ENCODE data around the gene RGPD8. TPM values are rescaled to one million over a fixed set of nuclear protein-coding genes. Genes with fewer than 3 reads are reported as not detected.

Gene RGPD8
- total RNA-seq, 2 donors from 2014 or later = 30.3 to 53.3 TPM

DNA sequence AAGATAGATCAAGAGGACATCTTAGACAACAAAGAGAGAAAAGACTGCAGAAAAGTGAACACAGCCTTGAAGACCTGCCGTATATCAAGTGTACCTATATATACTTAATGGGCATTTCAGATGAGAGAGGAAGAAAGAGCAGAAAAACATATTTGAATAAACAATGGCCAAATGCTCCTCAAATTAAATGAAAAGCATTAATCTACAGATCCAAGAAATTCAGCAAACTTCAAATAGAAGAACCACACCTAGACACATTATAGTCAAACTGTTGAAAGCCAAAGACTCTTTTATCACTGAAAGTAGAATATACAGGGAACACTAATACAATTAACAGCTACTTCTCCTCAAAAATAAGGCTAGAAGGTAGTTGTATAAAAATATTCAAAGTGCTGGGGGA is 29.8 kb upstream of the RGPD8 start:
- Histone ChIP-seq H3K27ac (no peak overlapping the region), H3K4me3 (no peak overlapping the region), H3K9me3 (no peaks in the 10 kb centered on the region), H3K27me3 (replicated peaks; ENCODE audit: insufficient read depth) (no peaks in the 10 kb centered on the region), H3K36me3 (no peaks in the 10 kb centered on the region), H3K4me1 (ENCODE audit: control insufficient read depth in 1 of 2, low read depth in 2 of 2) (no peaks in the 10 kb centered on the region)
- DNase-seq (ENCODE audit: low spot score) = no peak
- no peak for TF ChIP-seq CTCF (IDR thresholded peaks at IDR 0.05)
- ATAC-seq (ENCODE audit: insufficient number of reproducible peaks, low FRiP score, low read depth) = no peak

- Histone ChIP-seq H3K4me1 (ENCODE audit: control insufficient read depth in 1 of 2, low read depth in 2 of 2) (no peaks in the 10 kb centered on the region), H3K9me3 (no peaks in the 10 kb centered on the region), H3K27me3 (replicated peaks; ENCODE audit: insufficient read depth) (no peaks in the 10 kb centered on the region), H3K27ac (no peak overlapping the region), H3K36me3 (no peaks in the 10 kb centered on the region), H3K4me3 (no peak overlapping the region)
- ATAC-seq (ENCODE audit: insufficient number of reproducible peaks, low FRiP score, low read depth) (no peak), DNase-seq (ENCODE audit: low spot score) (no peak)
- no peak for TF ChIP-seq CTCF (IDR thresholded peaks at IDR 0.05)
Observed at GRCh38 chr2:112462178-112462577, 28.7 kb upstream of the RGPD8 start.

- DNase-seq (ENCODE audit: low spot score) = no peak
- no peak for ATAC-seq (ENCODE audit: insufficient number of reproducible peaks, low FRiP score, low read depth)
- H3K9me3 ChIP-seq = no peaks in the 10 kb centered on the region
- H3K27me3 ChIP-seq (replicated peaks; ENCODE audit: insufficient read depth) = no peaks in the 10 kb centered on the region
- H3K4me3 ChIP-seq = no peak overlapping the region
- H3K27ac ChIP-seq = no peak overlapping the region
- no peak for TF ChIP-seq CTCF (IDR thresholded peaks at IDR 0.05)
- no peaks in the 10 kb centered on the region for H3K4me1 ChIP-seq (ENCODE audit: control insufficient read depth in 1 of 2, low read depth in 2 of 2)
- H3K36me3 ChIP-seq = no peaks in the 10 kb centered on the region
Observed at GRCh38 chr2:112459372-112459771, 25.9 kb upstream of the RGPD8 start.

DNA sequence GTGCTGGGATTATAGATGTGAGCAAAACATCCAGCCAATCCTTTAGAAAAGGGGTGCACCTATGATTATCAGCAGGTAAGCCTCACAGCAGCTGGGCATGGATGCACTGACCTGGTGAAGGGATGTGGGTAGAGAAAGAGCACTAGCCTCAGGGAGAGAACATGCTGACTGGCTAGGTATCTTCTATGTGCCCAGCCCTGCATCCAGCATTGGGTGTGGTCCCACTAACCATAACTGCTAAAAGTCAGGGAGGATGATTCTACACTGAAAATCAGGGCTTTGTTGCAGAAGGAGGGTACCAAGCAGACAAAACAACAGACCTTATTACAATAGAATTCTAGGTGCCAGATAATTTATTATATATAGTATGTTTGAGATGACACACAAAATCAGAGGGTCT is 21.1 kb upstream of the RGPD8 start:
- peaks cover 4% of the 10 kb centered on the region for H3K9me3 ChIP-seq
- TF ChIP-seq CTCF (IDR thresholded peaks at IDR 0.05) = no peak
- H3K4me1 ChIP-seq (ENCODE audit: control insufficient read depth in 1 of 2, low read depth in 2 of 2) = no peaks in the 10 kb centered on the region
- H3K36me3 ChIP-seq = no peaks in the 10 kb centered on the region
- no peak overlapping the region for H3K4me3 ChIP-seq
- H3K27ac ChIP-seq = no peak overlapping the region
- ATAC-seq (ENCODE audit: insufficient number of reproducible peaks, low FRiP score, low read depth) = no peak
- H3K27me3 ChIP-seq (replicated peaks; ENCODE audit: insufficient read depth) = no peaks in the 10 kb centered on the region
- no peak for DNase-seq (ENCODE audit: low spot score)

DNA sequence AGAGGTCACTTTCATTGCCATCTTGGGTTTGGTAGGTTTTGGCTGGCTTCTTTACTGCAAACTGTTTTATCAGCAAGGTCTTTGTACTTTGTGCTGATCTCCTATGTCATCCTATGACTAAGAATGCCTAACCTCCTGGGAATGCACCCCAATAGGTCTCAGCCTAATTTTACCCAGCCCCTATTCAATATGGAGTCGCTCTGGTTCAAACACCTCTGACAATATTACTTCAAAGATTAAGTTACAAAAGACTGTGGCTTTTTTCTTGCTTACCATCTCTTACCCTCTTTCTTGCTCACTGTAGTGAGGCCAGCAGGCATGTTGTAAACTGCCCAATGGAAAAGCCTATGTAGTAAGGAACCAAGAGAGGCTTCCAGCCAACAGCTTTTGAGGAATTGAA is 17.9 kb upstream of the RGPD8 start:
- DNase-seq (ENCODE audit: low spot score) = no peak
- H3K9me3 ChIP-seq = peaks cover 4% of the 10 kb centered on the region
- H3K36me3 ChIP-seq = no peaks in the 10 kb centered on the region
- no peak for ATAC-seq (ENCODE audit: insufficient number of reproducible peaks, low FRiP score, low read depth)
- H3K4me1 ChIP-seq (ENCODE audit: control insufficient read depth in 1 of 2, low read depth in 2 of 2) = no peaks in the 10 kb centered on the region
- no peak overlapping the region for H3K4me3 ChIP-seq
- no peak overlapping the region for H3K27ac ChIP-seq
- H3K27me3 ChIP-seq (replicated peaks; ENCODE audit: insufficient read depth) = no peaks in the 10 kb centered on the region
- no peak for TF ChIP-seq CTCF (IDR thresholded peaks at IDR 0.05)

Data from thoracic aorta (tissue), 2 donors.